Medulla oblongata (tissue), 1 donor: Measurements from ENCODE around the gene METTL24.
"Not testable (repeated sequence)": the region's sequence is repeated elsewhere in the genome, so short reads cannot be mapped to it uniquely, and the experiment has no call there.

Experiments
- DNase-seq: peaks from one replicate; pipeline ENCODE4 v3.0.0-alpha.2; 2015; ENCODE audit errors: extremely low spot score

Gene METTL24

DNA sequence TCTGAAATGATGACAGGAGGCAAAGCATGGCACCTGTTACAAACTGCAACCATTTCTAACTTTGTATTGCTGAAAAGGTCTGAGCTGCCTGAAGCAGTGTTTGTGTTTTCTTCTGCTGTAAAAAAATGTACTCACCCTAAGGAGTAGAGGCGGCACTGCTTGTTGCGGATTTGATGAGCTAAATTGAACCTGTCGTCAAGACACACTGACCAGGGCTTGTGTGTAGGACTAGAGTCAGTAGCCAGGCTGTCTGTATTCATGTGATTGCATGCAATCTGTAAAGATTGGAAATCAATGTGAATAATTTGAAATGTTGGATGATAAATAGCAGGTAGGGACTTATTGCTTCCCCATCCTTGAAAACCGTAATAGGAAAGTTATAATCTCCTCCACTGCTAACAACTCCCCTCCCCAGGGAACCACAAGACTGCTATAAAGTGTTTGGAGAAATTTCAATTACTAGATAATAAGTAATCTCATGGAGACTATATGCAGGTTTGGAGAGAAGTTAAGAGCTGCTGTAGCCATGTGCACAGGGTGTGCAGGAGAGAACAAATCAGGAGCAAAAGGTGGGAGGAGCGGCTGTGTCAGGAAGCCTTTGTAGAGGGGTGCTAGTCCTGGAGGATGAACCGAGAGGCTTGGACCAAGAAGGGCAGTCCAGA is 42.8 kb downstream of the METTL24 start:
- DNase-seq: no peak

DNA sequence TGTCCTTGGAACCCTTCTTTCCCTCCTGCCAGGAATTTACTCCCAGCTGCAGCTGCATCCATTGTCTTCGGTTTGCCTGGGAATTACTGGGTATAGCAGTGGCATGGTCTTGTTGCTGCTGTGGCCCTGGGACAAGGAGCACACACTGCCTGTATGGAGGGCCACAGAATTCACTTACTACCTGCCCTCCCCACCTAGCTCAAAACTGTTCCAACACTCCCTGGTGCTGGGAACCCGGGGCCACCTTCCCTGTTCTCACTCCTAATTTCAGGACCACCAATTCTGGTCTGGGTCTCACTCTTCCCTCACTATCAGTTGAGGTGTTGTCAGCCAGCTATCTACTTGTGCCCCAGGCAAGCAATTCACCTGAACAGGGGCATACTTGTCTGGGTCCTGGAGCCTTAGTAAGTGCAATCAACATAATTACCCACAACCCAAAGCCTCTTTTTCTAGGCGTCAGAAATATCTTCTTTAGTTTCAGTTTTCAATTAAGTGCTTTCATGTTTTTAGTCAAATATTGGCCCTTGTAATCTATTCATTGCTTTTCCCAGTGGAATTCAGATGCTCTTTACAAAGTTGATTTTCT is 47.2 kb downstream of the METTL24 start:
- no peak for DNase-seq

DNA sequence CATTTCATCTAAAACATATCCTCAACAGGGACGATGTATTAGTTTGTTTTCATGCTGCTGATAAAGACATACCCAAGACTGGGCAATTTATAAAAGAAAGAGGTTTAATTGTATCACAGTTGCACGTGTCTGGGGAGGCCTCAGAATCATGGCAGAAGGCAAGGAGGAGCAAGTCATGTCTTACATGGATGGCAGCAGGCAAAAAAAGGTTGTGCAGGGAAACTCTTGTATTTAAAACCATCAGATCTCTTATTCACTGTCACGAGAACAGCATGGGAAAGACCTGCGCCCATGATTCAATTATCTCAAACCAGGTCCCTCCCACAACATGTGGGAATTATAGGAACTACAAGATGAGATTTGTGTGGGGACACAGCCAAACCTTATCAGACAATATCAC is 48.7 kb downstream of the METTL24 start:
- not testable (repeated sequence) for DNase-seq

DNA sequence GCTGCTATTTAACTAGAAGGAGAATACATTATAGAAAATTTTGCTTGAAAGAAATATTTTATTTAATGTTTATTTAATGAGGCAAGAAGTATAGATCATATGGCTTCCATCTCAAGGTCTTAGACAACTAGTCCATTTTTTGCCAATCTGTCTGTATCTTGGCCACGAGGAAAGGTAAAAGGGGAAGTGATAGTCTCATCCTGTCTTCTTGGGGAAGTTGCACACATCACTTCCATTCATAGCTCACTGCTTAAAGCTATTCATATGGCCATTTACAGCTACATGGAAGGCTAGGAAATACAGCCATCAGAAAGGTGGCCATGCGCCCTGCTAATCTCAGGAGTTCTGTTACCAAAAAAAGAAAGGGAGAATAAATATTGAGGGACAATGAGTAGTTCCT is 50.8 kb downstream of the METTL24 start:
- DNase-seq: no peak

DNA sequence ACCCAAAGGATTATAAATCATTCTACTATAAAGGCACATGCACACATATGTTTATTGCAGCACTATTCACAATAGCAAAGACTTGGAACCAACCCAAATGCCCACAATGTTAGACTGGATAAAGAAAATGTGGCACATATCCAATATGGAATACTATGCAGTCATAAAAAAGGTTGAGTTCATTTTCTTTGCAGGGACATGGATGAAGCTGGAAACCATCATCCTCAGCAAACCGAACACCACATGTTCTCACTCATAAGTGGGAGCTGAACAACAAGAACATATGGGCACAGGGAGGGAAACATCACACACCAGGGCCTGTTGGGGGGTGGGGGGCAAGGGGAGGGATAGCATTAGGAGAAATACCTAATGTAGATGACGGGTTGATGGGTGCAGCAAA is 52.3 kb downstream of the METTL24 start:
- not testable (repeated sequence) for DNase-seq

DNA sequence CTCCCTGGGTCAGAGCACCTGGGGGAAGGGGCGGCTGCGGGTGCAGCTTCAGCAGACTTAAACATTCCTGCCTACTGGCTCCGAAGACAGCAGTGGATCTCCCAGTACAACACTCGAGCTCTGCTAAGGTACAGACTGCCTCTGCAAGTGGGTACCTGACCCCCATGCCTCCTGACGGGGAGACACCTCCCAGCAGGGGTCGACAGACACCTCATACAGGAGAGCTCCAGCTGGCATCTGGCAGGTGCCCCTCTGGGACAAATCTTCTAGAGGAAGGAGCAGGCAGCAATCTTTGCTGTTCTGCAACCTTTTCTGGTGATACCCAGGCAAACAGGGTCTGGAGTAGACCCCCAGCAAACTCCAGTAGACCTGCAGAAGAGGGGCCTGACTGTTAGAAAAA is 54.5 kb downstream of the METTL24 start:
- not testable (repeated sequence) for DNase-seq

DNA sequence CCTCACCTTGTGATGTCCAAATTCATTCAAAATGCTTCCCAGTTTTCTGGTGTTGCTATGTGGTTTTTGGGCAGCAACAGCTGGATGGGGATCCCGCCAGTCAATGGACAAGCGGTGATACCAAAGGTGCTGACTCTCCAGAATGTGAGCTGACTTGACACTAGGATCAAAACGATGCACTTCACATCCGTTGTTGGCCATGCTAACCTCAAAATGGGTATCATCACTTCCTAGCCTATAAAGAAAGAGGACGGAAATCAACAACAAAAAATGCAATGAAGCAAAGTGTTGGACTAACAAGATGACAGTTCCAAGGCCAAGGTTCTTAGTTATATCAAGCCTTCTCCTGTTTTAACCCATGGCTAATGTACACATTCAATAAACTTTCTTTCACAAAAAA is 59.2 kb downstream of the METTL24 start:
- no peak for DNase-seq

- no peak for DNase-seq
Measured at GRCh38 chr6:110298411-110298810, 59.7 kb downstream of the METTL24 start.

DNA sequence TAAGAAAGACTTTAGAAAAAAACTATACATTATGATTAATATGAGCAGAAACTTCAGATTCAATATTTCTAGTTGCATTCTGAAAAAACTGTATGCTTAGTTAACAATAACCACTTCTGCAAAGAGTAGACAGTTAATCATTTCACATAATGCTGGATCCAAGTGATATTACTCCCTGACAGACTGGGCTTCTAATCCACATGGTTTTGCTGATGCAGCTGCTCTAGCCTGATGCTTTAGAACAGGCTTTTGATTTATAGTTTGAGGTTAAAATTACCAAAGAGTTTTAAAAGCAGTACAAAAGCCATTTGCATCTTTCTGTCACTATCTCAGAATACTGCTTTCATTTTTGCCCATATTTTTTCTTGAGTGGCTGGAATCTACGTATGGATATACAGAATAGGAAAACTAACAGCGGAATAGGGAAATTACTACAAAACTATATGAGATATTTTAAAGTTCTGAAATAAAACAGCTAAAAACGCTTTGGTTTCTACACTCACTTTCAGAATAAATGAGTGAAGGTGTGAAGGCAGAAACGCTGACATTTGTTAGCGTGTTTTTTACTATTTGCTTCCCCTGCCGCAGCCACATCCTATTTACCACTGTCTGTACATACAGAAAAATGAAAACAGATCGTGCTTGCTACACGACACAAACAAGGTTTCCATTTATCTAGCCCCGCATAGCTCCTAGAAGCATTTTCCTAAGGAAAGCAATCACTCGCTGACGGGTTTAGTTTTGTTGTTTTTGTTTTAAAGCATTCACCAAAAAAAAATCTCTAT is 61.7 kb downstream of the METTL24 start:
- DNase-seq: no peak

DNA sequence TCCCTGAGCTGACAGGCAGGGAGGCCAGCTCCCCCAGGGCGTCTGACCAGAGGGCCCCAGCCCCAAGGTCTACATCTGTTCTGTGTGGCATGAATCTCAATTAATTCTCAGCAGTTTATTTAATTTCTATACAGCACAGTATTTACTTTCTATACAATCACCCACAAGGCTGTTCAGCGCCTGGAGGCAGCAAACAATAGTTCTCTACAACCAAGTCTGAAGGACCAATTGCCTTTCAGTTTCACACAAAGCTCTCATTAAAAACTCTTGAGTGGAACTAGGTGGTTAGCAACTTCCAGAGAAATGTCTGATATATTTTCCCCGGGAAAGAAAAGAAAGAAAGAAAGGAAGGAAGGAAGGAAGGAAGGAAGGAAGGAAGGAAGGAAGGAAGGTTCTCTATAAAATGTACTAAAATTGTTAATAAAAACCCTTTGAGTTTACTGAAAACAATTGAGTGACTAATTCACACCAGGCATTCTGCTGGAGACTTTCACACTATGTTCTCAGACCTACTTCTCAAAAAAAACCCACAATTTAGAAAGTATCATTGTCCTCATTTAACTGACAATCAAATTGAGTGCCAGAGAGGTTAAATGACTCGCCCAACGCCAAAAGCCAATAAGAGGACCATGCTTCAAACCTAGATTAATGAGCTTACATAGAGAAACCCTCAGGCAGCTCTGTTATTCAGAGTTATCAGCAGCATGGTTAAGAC is 62.5 kb downstream of the METTL24 start:
- no peak for DNase-seq

DNA sequence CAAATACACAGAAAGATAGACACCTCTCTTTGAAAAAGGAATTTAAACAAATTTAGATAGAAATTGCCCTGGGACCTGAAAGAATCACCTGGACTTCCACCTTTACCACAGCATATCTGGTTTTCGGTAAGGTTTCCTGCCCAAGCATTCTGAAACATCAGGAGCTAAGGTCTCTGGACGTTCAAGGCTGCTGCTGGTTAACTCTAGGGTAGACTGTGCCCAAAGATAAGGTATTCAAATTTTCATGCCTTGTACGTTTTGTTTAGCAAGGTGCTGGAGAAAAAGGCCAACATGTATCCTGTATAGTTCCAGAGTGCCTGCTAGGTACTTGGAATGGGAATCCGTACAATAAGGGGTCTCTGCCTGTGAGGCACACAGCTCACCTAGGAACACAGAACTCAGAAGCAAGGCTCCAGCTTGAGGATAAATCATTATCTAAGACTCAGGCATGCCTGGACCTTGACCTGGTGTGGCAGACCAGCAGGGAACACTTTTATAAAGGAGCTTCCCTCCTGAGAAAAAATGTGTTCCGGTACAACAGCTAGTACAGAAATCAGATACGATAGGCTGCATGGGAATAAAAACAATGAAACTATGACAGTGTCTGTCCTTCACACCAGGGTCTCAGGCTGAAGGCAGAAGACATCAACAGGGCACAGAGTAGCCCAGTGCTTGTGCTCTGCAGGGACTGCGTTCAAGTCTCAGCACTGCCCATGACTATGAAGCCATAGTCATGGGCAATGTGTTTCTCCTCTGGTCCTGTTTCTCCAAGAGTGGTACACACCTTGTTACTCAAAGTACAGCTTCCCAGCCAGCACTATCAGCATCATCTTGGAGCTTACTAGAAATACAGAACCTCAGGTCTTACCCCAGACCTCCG is 70.4 kb downstream of the METTL24 start:
- no peak for DNase-seq

- DNase-seq: no peak
Measured at GRCh38 chr6:110285306-110286060, 72.7 kb downstream of the METTL24 start.

- no peak for DNase-seq
Measured at GRCh38 chr6:110284855-110285254, 73.3 kb downstream of the METTL24 start.

DNA sequence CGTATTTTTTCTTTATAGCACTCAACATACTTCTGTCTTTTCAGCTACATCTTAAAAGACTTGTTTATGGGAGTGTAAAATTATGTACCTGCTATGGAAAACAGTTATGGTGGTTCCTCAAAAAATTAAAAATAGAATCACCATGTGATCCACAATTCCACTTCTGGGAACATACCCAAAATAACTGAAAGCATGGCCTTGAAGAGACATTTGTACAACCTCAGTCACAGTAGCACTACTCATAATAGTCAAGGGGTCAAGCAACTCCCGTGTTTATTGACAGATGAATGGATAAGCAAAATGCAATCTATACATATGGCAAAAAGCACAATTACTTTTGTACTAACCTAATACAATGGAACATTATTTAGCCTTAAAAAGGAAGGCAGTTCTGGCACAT is 74.5 kb downstream of the METTL24 start:
- no peak for DNase-seq

DNA sequence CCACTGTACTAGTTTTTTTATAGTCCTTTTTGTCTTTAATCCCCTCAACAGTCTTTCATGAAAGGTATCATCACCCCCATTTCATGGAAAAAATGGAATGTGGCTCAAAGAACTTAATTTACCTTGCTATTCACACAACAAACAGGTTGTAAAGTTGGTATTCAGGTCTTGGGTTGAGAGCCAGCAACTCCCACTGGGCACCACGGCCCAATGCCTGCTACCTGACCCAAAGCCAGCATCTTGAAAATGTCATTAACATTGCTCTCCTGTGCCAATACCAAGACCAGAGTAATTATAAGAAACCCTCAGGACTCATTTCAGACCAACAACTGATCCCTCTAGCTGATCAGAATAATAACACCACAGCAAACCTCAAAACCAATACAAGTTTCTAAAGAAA is 75.7 kb downstream of the METTL24 start:
- no peak for DNase-seq

- no peak for DNase-seq
Measured at GRCh38 chr6:110277100-110277665, 81.0 kb downstream of the METTL24 start.

GRCh38 chr6:110272781-110273180 is 85.4 kb downstream of the METTL24 start:
- DNase-seq: not testable (repeated sequence)

DNA sequence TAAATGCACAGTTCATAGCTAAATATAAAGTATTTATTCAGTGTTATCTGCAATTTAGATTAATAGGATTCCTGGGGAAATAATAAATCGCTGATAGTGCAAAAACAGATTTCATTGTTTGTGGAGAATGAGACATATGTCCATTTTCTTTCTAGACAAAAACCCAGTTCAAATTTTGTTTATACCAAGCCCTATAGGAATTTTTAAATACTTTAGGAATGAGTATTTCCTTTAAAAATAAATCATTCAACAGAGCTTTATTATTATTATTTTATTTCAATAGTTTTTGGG is 86.5 kb downstream of the METTL24 start:
- no peak for DNase-seq

DNA sequence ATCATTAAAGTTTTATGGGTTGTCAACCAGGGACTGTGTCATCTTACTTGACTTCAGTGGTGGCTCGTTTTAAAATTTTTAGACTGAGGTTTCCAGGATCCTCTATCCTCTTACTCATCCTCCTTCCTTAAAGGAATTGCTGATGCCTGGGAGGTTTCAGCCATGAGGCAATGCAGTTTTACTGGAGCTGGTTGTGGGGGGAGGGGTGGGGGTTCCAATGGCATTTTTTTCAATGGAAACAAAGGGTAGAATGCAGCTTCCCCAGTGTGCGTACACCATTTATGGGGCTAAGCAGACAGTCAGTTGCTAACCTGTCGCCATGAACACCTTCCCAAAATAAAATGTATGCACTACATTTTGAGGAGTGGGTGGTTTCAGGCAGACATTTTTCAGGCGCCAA is 88.0 kb downstream of the METTL24 start:
- DNase-seq: no peak

- no peak for DNase-seq
Measured at GRCh38 chr6:110269623-110270022, 88.5 kb downstream of the METTL24 start.

- no peak for DNase-seq
Measured at GRCh38 chr6:110266996-110267395, 91.2 kb downstream of the METTL24 start.
